ENCODE results near the gene CEMIP. TPM values are rescaled to one million over a fixed set of nuclear protein-coding genes. Genes with fewer than 3 reads are reported as not detected.

CEMIP gene
- total and polyA plus RNA-seq, 2 experiments from 2014 or later = 2.3 to 4.4 TPM

DNA sequence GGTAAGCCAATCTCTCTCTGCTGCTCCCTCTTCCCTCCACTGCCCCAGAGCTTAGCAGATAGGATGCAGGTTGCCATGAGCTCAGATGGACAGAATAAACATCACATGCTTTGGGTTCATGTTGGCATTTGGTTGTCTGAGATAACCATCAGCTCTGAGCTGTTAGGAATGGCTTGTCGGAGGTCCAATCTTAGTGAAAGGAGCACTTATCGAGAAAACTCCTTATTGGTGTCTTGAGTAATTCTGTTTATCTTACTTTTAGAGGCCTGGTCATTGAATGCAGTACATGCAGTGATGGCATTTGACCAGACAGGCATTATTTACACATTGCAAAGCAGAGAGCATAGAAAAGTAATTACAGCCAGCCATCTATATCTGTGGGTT lies 99.7 kb downstream of the CEMIP start:
- WGBS (ENCODE audit: low lambda C conversion rate, missing lambda C conversion rate) = 46% methylated on average over 2 of the region's 2 CpGs
- Histone ChIP-seq H3K4me3 (no peak overlapping the region), H3K9me3 (ENCODE audit: low read depth) (no peaks in the 10 kb centered on the region), H3K9me2 (replicated peaks; ENCODE audit: insufficient read depth) (no peaks in the 10 kb centered on the region), H2AFZ (no peak overlapping the region), H4K20me1 (ENCODE audit: insufficient read depth, poor library complexity, severe bottlenecking) (no peaks in the 10 kb centered on the region), H3K27me3 (no peaks in the 10 kb centered on the region), H3K4me2 (no peak overlapping the region), H3K27ac (peak overlapping the region; percentile 22), H3K4me1 (ENCODE audit: insufficient read depth) (no peaks in the 10 kb centered on the region), H3K36me3 (replicated peaks; ENCODE audit: insufficient read depth, low read depth) (no peaks in the 10 kb centered on the region), H3K79me2 (no peaks in the 10 kb centered on the region)
- TF ChIP-seq, protein P1, sequence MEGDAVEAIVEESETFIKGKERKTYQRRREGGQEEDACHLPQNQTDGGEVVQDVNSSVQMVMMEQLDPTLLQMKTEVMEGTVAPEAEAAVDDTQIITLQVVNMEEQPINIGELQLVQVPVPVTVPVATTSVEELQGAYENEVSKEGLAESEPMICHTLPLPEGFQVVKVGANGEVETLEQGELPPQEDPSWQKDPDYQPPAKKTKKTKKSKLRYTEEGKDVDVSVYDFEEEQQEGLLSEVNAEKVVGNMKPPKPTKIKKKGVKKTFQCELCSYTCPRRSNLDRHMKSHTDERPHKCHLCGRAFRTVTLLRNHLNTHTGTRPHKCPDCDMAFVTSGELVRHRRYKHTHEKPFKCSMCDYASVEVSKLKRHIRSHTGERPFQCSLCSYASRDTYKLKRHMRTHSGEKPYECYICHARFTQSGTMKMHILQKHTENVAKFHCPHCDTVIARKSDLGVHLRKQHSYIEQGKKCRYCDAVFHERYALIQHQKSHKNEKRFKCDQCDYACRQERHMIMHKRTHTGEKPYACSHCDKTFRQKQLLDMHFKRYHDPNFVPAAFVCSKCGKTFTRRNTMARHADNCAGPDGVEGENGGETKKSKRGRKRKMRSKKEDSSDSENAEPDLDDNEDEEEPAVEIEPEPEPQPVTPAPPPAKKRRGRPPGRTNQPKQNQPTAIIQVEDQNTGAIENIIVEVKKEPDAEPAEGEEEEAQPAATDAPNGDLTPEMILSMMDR (IDR thresholded peaks at IDR 0.05; ENCODE audit: poor library complexity) = no peak
- no peak for TF ChIP-seq EZH2 (IDR thresholded peaks at IDR 0.05; ENCODE audit: borderline replicate concordance)
- TF ChIP-seq EZH2phosphoT487 (IDR thresholded peaks at IDR 0.05; ENCODE audit: low read depth, severe bottlenecking, unreplicated experiment) = no peak
- no peak for DNase-seq (ENCODE audit: low spot score)

DNA sequence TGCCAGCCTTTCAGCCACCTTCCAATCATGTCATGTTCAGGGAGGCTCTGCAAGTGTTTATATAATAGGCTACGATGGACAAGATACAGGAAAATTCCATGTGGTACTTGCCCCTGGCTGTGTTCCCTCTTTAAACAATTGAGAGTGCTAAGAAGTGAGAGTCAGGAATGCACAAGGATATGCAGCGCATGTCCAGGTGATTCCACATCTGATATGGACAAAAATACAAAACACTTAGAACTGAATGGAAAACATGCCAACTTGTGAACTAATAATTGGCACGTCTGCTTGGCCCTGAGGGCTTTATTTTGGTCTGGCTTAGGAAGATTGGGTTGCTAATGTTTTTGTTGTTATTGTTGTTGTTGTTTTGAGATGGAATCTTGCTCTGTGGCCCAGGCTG lies 100.9 kb downstream of the CEMIP start:
- no peak overlapping the region for H3K4me2 ChIP-seq
- no peaks in the 10 kb centered on the region for H3K9me3 ChIP-seq (ENCODE audit: low read depth)
- H3K36me3 ChIP-seq (replicated peaks; ENCODE audit: insufficient read depth, low read depth) = no peaks in the 10 kb centered on the region
- no peaks in the 10 kb centered on the region for H3K9me2 ChIP-seq (replicated peaks; ENCODE audit: insufficient read depth)
- no peaks in the 10 kb centered on the region for H3K27me3 ChIP-seq
- WGBS (ENCODE audit: low lambda C conversion rate, missing lambda C conversion rate) = 66% methylated on average over 3 of the region's 3 CpGs
- TF ChIP-seq, protein P1 (IDR thresholded peaks at IDR 0.05; ENCODE audit: poor library complexity) = no peak
- no peak for TF ChIP-seq EZH2phosphoT487 (IDR thresholded peaks at IDR 0.05; ENCODE audit: low read depth, severe bottlenecking, unreplicated experiment)
- no peak for TF ChIP-seq EZH2 (IDR thresholded peaks at IDR 0.05; ENCODE audit: borderline replicate concordance)
- H4K20me1 ChIP-seq (ENCODE audit: insufficient read depth, poor library complexity, severe bottlenecking) = no peaks in the 10 kb centered on the region
- no peak overlapping the region for H3K27ac ChIP-seq
- no peaks in the 10 kb centered on the region for H3K79me2 ChIP-seq
- H3K4me3 ChIP-seq = no peak overlapping the region
- H3K4me1 ChIP-seq (ENCODE audit: insufficient read depth) = no peaks in the 10 kb centered on the region
- no peak for DNase-seq (ENCODE audit: low spot score)
- H2AFZ ChIP-seq = no peak overlapping the region

DNA sequence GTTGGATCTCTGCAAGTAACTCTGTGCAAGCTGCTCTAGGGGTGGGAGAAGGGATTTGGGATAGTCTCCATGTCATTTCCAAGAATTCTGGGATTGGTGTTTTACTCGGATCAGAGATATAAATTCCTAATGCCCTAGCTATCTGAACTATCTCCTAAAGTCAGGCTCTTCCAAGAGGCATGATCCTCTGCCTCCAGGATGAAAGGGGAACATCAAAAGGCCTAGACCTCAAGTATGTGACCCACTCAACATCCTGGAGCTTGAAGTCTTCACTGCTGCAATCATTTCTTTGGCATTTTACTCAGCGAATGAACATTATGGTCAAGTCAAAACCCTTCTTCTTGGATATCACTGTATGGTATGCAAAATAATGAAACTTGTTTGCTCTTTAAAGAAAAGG lies 104.5 kb downstream of the CEMIP start:
- H3K36me3 ChIP-seq (replicated peaks; ENCODE audit: insufficient read depth, low read depth) = no peaks in the 10 kb centered on the region
- no peak overlapping the region for H3K27ac ChIP-seq
- H3K9me2 ChIP-seq (replicated peaks; ENCODE audit: insufficient read depth) = no peaks in the 10 kb centered on the region
- no peaks in the 10 kb centered on the region for H4K20me1 ChIP-seq (ENCODE audit: insufficient read depth, poor library complexity, severe bottlenecking)
- H3K4me2 ChIP-seq = no peak overlapping the region
- no peak for TF ChIP-seq EZH2 (IDR thresholded peaks at IDR 0.05; ENCODE audit: borderline replicate concordance)
- TF ChIP-seq, protein P1 (IDR thresholded peaks at IDR 0.05; ENCODE audit: poor library complexity) = no peak
- TF ChIP-seq EZH2phosphoT487 (IDR thresholded peaks at IDR 0.05; ENCODE audit: low read depth, severe bottlenecking, unreplicated experiment) = no peak
- no peaks in the 10 kb centered on the region for H3K79me2 ChIP-seq
- no peaks in the 10 kb centered on the region for H3K4me1 ChIP-seq (ENCODE audit: insufficient read depth)
- H3K4me3 ChIP-seq = no peak overlapping the region
- no peaks in the 10 kb centered on the region for H3K9me3 ChIP-seq (ENCODE audit: low read depth)
- no peak for DNase-seq (ENCODE audit: low spot score)
- 75% methylated on average over 2 of the region's 2 CpGs for whole genome bisulfite sequencing (ENCODE audit: low lambda C conversion rate, missing lambda C conversion rate)
- H2AFZ ChIP-seq = no peak overlapping the region
- peaks cover 3% of the 10 kb centered on the region for H3K27me3 ChIP-seq
